ENCODE data around the gene IFRD2. TPM values are rescaled to one million over a fixed set of nuclear protein-coding genes. Genes with fewer than 3 reads are reported as not detected.
"Not testable (repeated sequence)": the region's sequence is repeated elsewhere in the genome, so short reads cannot be mapped to it uniquely, and the experiment has no call there.

IFRD2 gene
- total and polyA plus RNA-seq, 2 experiments from 2014 or later = 85.4 to 90.2 TPM

DNA sequence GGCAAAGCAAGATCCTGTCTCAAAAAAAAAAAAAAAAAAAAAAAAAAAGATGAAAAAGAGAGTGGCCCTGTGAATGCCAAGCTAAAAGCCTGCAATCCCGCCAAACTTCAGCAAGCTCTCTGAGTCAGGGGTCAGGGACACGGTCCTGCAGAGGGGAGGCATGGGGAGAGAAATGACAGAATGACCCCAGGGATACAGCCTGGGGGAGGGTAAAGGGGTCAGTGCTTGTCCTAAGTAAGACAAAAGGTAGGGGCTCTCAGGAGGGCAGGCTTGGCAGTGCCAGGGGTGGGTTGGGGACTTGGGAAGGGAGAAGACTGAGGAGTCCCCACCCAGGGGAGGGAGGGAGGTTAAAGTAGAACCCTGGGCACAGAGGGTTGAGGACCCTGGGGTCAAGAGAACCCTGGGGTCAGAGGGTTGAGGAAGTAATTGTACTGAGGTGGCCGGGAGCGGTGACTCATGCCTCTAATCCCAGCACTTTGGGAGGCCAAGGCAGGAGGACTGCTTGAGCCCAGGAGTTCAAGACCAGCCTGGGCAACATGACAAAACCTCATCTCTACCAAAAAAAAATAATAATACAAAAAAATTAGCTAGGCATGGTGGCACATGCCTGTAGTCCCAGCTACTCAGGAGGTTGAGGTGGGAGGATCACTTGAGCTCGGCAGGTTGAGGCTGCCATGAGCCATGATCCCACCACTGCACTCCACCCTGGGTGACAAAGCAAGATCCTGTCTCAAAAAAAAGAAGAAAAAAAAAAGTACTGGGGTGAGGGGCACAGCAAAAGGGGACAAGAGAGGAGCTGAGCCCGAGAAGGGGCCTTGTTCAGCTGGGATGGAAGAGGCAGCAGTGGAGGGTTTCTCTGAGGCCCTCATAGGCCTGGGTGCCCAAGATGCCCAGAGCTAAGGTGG lies 28.5 kb downstream of the IFRD2 start:
- H3K4me3 ChIP-seq = no peak overlapping the region
- H3K9me3 ChIP-seq (ENCODE audit: low read depth) = no peaks in the 10 kb centered on the region
- peak; percentile 53 for DNase-seq
- in situ Hi-C loops (cut with MboI) = no loop called here
- H3K4me2 ChIP-seq (ENCODE audit: unreplicated experiment) = peak overlapping the region; percentile 23
- TF ChIP-seq EZH2phosphoT487 (IDR thresholded peaks at IDR 0.05; ENCODE audit: insufficient read depth, low read depth) (no peak), EZH2 (IDR thresholded peaks at IDR 0.05; ENCODE audit: insufficient read depth, poor library complexity, severe bottlenecking) (no peak)
- no peaks in the 10 kb centered on the region for H3K9me2 ChIP-seq (ENCODE audit: insufficient read depth)
- no peaks in the 10 kb centered on the region for H3K36me3 ChIP-seq (ENCODE audit: low read depth)
- H3F3A ChIP-seq (ENCODE audit: insufficient read depth) = peaks cover 19% of the 10 kb centered on the region
- no peaks in the 10 kb centered on the region for H3K27me3 ChIP-seq (replicated peaks; ENCODE audit: insufficient read depth)
- peak overlapping the region; percentile 41; the same call in 1 of the 2 replicates for H3K9ac ChIP-seq
- peak overlapping the region; percentile 48 for H3K27ac ChIP-seq
- peaks cover 28% of the 10 kb centered on the region for H3K4me1 ChIP-seq (ENCODE audit: insufficient read depth)
- no peak overlapping the region for H2AFZ ChIP-seq
- no peaks in the 10 kb centered on the region for H4K20me1 ChIP-seq (ENCODE audit: insufficient read depth)
- WGBS, 2 experiments (ENCODE audit: low coverage in 1 of 2, low lambda C conversion rate in 2 of 2, missing lambda C conversion rate in 2 of 2) = 40 to 55% methylated on average over 6 of the region's 6 CpGs
- H3K79me2 ChIP-seq (ENCODE audit: insufficient read depth) = no peaks in the 10 kb centered on the region

DNA sequence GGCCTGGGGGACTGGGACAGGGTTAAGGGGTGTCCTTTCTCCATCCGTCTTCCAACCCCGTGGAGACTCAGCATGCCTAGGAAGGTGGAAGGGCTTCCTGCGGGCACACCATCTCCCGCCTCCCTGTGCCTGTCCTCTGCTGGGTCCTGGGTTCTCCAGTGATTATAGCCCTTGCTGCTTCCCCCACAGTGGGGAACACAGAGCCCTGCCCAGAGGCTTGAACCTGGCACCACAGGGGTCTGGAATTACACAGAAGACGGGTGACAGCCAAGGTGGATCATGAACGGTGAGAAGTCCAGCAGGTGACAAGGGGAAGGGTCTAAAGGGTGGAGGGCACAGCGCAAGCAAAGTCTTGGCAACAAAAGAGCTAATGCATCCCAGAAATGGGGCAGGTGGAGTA lies 29.5 kb downstream of the IFRD2 start:
- H3K27ac ChIP-seq = no peak overlapping the region

DNA sequence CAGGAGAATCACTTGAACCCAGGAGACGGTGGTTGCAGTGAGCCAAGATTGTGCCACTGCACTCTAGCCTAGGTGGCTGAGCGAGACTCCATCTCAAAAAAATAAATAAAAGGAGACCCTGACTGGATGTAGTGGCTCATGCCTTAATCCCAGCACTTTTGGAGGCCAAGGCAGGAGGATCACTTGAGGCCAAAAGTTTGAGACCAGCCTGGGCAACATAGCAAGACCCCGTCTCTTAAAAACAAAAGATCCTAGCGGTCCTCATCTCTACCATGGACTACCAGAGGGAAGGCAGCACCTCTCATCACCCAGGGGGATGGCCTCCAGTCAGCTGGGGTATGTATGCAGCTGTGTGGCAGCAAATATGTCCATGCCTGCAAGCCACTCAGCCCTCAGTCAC lies 30.0 kb downstream of the IFRD2 start:
- H3K27me3 ChIP-seq (replicated peaks; ENCODE audit: insufficient read depth); H4K20me1 ChIP-seq (ENCODE audit: insufficient read depth); H3K4me3 ChIP-seq; H2AFZ ChIP-seq; in situ Hi-C loops (cut with MboI); H3K36me3 ChIP-seq (ENCODE audit: low read depth); H3K27ac ChIP-seq; H3K4me2 ChIP-seq (ENCODE audit: unreplicated experiment); H3K9me2 ChIP-seq (ENCODE audit: insufficient read depth); H3K79me2 ChIP-seq (ENCODE audit: insufficient read depth); H3K9me3 ChIP-seq (ENCODE audit: low read depth); H3K9ac ChIP-seq; DNase-seq: not testable (repeated sequence)
- H3F3A ChIP-seq (ENCODE audit: insufficient read depth) = peaks cover 13% of the 10 kb centered on the region; the same call in 1 of the 2 replicates
- H3K4me1 ChIP-seq (ENCODE audit: insufficient read depth) = peaks cover 22% of the 10 kb centered on the region
- WGBS, 2 experiments (ENCODE audit: low coverage in 1 of 2, low lambda C conversion rate in 2 of 2, missing lambda C conversion rate in 2 of 2) = 82 to 94% methylated on average over 4 of the region's 4 CpGs

More for the DNA sequence above, 29.5 kb downstream of the IFRD2 start:
- Histone ChIP-seq H3K27me3 (replicated peaks; ENCODE audit: insufficient read depth) (no peaks in the 10 kb centered on the region), H3K9ac (no peak overlapping the region), H4K20me1 (ENCODE audit: insufficient read depth) (no peaks in the 10 kb centered on the region), H3K9me3 (ENCODE audit: low read depth) (no peaks in the 10 kb centered on the region), H3K9me2 (ENCODE audit: insufficient read depth) (no peaks in the 10 kb centered on the region), H3K4me2 (ENCODE audit: unreplicated experiment) (no peak overlapping the region), H3K79me2 (ENCODE audit: insufficient read depth) (no peaks in the 10 kb centered on the region), H3F3A (ENCODE audit: insufficient read depth) (peaks cover 13% of the 10 kb centered on the region; the same call in 1 of the 2 replicates), H2AFZ (no peak overlapping the region), H3K4me3 (no peak overlapping the region), H3K4me1 (ENCODE audit: insufficient read depth) (peaks cover 28% of the 10 kb centered on the region), H3K36me3 (ENCODE audit: low read depth) (no peaks in the 10 kb centered on the region)
- in situ Hi-C loops (cut with MboI) = no loop called here
- TF ChIP-seq EZH2 (IDR thresholded peaks at IDR 0.05; ENCODE audit: insufficient read depth, poor library complexity, severe bottlenecking) = no peak
- TF ChIP-seq EZH2phosphoT487 (IDR thresholded peaks at IDR 0.05; ENCODE audit: insufficient read depth, low read depth) = no peak
- 74 to 82% methylated on average over 7 of the region's 7 CpGs for WGBS, 2 experiments (ENCODE audit: low coverage in 1 of 2, low lambda C conversion rate in 2 of 2, missing lambda C conversion rate in 2 of 2)
- no peak for DNase-seq

DNA sequence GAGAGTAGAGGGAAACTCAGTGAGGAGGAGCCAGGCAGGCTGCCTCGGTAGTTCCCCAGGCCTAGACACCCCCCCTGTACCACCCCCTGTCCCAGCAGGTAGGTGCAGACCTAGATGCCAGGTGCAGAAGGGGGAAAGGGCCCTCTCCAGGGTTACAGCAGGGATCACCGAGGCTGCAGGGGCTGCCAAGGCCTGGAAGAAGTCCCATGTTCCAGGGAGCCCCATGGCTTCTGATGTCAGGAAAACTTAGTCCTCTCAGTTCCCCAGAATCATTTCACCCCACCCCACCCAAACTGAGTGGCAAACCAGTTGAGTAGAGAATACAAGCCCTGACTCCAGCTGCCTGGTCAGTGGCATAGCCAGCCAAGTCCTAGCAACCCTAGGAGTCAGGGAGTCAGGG lies 30.7 kb downstream of the IFRD2 start:
- Histone ChIP-seq H3K36me3 (ENCODE audit: low read depth) (peaks cover 10% of the 10 kb centered on the region), H3K27ac (no peak overlapping the region), H4K20me1 (ENCODE audit: insufficient read depth) (no peaks in the 10 kb centered on the region), H3K4me1 (ENCODE audit: insufficient read depth) (peaks cover 19% of the 10 kb centered on the region), H3K4me2 (ENCODE audit: unreplicated experiment) (no peak overlapping the region), H3K27me3 (replicated peaks; ENCODE audit: insufficient read depth) (no peaks in the 10 kb centered on the region), H2AFZ (no peak overlapping the region), H3K4me3 (no peak overlapping the region), H3K9me2 (ENCODE audit: insufficient read depth) (no peaks in the 10 kb centered on the region), H3K79me2 (ENCODE audit: insufficient read depth) (peaks cover 12% of the 10 kb centered on the region), H3K9me3 (ENCODE audit: low read depth) (no peaks in the 10 kb centered on the region), H3F3A (ENCODE audit: insufficient read depth) (peaks cover 6% of the 10 kb centered on the region; the same call in 1 of the 2 replicates), H3K9ac (peak overlapping the region; percentile 84)
- 23 to 24% methylated on average over 2 of the region's 2 CpGs for WGBS, 2 experiments (ENCODE audit: low coverage in 1 of 2, low lambda C conversion rate in 2 of 2, missing lambda C conversion rate in 2 of 2)
- in situ Hi-C loops (cut with MboI) = no loop called here
- TF ChIP-seq EZH2phosphoT487 (IDR thresholded peaks at IDR 0.05; ENCODE audit: insufficient read depth, low read depth) (no peak), EZH2 (IDR thresholded peaks at IDR 0.05; ENCODE audit: insufficient read depth, poor library complexity, severe bottlenecking) (no peak)
- DNase-seq = no peak
